ENCODE data around the gene LRRC71. TPM values are rescaled to one million over a fixed set of nuclear protein-coding genes. Genes with fewer than 3 reads are reported as not detected.
"Not testable (repeated sequence)": the region's sequence is repeated elsewhere in the genome, so short reads cannot be mapped to it uniquely, and the experiment has no call there.

LRRC71 gene
- total RNA-seq, 1 experiment from 2014 or later = not detected

DNA sequence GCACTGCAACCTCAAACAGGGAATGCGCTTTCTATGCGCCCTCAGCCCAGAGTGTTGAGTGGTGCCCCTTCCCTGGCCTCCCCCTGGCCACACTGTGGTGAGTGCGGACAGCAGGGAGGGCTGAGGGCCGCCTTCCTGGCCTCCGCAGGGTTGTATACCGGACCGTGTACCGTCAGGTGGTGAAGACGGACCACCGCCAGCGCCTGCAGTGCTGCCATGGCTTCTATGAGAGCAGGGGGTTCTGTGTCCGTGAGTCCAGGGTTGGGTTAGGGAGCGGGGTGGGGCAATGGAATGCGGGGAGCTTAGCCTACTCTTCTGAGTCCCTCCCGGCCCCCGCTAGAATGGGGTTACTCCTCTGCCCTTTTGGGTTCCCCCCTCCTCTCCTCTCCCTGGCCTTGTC, 15.3 kb upstream of the LRRC71 start:
- no peak for DNase-seq (ENCODE audit: low spot score)

GRCh38 chr1:156905651-156906050, 14.8 kb upstream of the LRRC71 start:
- DNase-seq (ENCODE audit: low spot score) = no peak

- DNase-seq (ENCODE audit: low spot score) = no peak
Measured at GRCh38 chr1:156906206-156906906, 14.1 kb upstream of the LRRC71 start.

DNA sequence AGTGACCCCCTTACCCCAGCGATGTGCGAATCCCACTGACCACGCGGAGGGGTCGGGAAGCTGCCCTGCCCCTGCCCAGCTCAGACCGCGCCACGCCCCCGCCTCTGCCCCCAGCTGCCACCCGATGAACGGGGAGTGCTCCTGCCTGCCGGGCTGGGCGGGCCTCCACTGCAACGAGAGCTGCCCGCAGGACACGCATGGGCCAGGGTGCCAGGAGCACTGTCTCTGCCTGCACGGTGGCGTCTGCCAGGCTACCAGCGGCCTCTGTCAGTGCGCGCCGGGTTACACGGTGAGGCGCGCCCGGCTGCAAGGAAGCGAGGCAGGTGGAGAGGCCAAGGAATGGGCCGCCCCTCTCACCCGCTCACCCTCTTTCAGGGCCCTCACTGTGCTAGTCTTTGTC, 11.9 kb upstream of the LRRC71 start:
- DNase-seq (ENCODE audit: low spot score) = no peak

DNA sequence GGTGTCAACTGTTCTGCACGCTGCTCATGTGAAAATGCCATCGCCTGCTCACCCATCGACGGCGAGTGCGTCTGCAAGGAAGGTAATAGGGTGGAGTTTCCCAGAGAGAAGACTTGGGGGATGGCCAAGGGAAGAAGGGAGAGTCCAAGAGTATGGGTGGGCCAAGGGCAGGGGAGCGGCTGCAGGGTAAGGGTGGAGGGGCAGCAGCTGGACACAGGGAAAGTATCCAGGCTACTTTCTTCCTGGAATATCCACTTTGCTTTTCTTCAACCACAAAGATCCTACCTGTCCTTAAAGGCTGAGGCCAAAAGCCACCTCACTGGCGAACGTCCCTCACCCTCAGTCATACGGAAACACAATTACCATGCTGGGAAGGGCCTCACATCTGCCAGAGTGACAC, 11.5 kb upstream of the LRRC71 start:
- no peak for DNase-seq (ENCODE audit: low spot score)

DNA sequence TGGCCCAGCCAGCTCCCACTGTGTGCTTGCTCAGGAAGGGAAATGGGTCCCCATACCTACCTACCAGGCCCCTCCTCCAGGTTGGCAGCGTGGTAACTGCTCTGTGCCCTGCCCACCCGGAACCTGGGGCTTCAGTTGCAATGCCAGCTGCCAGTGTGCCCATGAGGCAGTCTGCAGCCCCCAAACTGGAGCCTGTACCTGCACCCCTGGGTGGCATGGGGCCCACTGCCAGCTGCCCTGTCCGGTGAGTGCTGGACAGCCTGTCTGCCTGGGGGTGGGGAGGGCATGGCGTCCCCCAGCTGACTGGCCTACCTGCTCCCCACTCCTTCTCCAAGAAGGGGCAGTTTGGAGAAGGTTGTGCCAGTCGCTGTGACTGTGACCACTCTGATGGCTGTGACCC, 10.8 kb upstream of the LRRC71 start:
- DNase-seq (ENCODE audit: low spot score) = no peak

- no peak for DNase-seq (ENCODE audit: low spot score)
Measured at GRCh38 chr1:156910309-156910782, 10.1 kb upstream of the LRRC71 start.

GRCh38 chr1:156911577-156912298, 8.7 kb upstream of the LRRC71 start:
- no peak for DNase-seq (ENCODE audit: low spot score)

- no peak for DNase-seq (ENCODE audit: low spot score)
Measured at GRCh38 chr1:156912310-156912709, 8.1 kb upstream of the LRRC71 start.

GRCh38 chr1:156912861-156913808, 7.3 kb upstream of the LRRC71 start:
- DNase-seq (ENCODE audit: low spot score) = no peak

- no peak for DNase-seq (ENCODE audit: low spot score)
Measured at GRCh38 chr1:156913809-156914387, 6.5 kb upstream of the LRRC71 start.

- peak; percentile 69 for DNase-seq (ENCODE audit: low spot score)
Measured at GRCh38 chr1:156914440-156914856, 6.0 kb upstream of the LRRC71 start.

- no peak for DNase-seq (ENCODE audit: low spot score)
Measured at GRCh38 chr1:156921053-156921529, 659 bp downstream of the LRRC71 start.

DNA sequence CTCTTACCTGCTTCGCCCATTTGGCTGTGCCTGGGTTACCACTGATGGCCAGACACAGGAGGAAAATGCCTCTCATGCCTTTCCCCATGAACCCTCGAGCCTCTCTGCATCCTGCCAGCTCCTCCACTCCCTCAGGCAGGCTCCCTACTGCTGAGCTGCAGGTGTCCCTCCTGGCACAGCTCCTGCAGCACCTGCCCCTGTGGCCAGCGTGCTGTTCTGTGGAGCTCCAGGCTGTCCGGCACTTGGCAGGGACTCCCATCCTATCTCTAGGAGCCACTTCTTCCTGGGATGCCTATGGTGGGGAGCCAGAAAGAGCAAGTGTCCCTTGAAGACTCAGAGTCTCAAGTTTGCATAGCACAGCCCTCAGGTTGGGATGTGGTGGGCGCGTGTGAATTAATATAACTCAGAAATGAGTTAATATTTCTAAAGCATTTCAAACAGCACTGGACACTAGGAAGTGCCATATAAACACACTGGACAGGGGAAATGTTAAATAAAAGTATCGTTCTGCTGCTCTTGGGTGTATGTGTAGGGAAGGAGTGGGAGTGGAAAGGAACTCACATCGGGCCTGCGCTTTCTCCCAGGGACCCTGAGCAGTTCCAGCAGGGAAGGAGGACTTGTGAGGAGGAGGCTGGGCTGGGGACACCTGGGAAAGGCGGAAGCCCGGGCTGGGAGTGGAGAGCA, 2.7 kb downstream of the LRRC71 start:
- DNase-seq (ENCODE audit: low spot score) = no peak

- no peak for DNase-seq (ENCODE audit: low spot score)
Measured at GRCh38 chr1:156923670-156924477, 3.4 kb downstream of the LRRC71 start.

GRCh38 chr1:156924478-156925153, 4.2 kb downstream of the LRRC71 start:
- no peak for DNase-seq (ENCODE audit: low spot score)

- no peak for DNase-seq (ENCODE audit: low spot score)
Measured at GRCh38 chr1:156925154-156926010, 5.0 kb downstream of the LRRC71 start.

GRCh38 chr1:156926175-156926574, 5.7 kb downstream of the LRRC71 start:
- peak; percentile 96 for DNase-seq (ENCODE audit: low spot score)

DNA sequence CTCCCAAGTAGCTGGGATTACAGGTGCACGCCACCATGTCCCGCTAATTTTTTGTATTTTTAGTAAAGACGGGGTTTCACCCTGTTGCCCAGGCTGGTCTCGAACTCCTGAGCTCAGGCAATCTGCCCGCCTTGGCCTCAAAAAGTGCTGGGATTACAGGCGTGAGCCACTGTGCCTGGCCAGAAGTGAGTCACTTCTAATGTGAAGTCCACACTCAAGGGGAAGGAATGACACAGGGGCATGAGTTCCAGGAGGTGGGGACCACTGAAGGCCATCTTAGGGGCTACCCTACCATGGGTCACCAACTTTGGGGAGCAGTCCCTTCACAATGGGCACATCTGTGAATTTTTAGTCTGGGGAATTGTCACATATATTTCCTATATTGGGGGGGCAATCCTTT, 6.3 kb downstream of the LRRC71 start:
- not testable (repeated sequence) for DNase-seq (ENCODE audit: low spot score)
